GM19372 (cell line): ENCODE data around the gene DAGLB.
"Not testable (repeated sequence)": the region's sequence is repeated elsewhere in the genome, so short reads cannot be mapped to it uniquely, and the experiment has no call there.

Experiments used
- ATAC-seq: cut with Tn5 transposase; IDR thresholded peaks from one replicate; pipeline ENCODE4 v1.9.1; 2021; ENCODE audit warnings: mild to moderate bottlenecking, low read depth, moderate library complexity; ENCODE audit not compliant: unreplicated experiment

DAGLB gene

DNA sequence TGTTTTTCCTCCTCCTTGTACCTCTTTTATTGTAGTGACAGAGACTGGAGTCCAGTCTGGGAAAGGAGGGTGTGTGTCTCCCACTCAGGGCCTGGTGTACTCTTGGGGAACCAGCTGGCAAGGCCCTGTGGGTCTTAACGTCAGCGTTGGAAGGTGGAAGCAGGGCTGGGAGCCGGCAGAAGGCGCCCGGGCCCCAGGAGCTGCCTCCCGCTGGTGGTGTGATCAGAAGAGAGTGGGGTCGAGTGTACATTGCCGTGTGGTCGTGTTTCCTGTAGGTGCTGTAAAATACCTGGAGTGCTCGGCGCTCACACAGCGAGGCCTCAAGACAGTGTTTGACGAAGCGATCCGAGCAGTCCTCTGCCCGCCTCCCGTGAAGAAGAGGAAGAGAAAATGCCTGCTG lies 45.7 kb downstream of the DAGLB start:
- ATAC-seq: no peak

- no peak for ATAC-seq
Measured at GRCh38 chr7:6401536-6401935, 46.2 kb downstream of the DAGLB start.

DNA sequence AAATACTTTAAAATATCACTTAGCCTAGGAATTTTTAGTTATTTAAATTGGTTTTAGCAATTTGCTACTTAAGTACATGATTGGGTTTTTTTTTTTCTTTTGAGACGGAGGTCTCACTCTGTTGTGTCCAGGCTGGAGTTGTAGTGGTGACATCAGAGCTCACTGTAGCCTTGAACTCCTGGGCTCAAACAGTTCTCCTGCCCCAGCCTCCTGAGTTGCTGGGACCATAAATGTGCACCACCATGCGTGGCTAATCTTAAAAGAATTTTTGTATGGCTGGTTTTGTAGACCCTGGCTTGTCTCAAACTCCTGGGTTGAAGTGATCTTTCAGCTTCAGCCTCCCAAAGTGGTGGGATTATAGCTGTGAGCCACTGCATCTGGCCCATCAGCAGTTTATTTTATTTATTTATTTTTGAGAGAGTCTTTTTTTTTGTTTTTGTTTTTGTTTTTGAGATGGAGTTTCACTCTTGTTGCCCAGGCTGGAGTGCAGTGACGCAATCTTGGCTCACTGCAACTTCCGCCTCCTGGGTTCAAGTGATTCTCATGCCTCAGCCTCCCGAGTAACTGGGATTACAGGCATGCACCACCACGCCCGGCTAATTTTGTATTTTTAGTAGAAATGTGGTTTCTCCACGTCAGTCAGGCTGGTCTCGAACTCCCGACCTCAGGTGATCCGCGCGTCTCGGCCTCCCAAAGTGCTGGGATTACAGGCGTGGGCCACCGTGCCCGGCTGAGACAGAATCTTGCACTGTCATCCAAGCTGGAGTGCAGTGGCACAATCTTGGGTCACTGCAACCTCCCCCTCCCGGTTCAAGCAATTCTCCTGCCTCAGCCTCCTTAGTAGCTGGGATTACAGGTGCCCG lies 47.3 kb downstream of the DAGLB start:
- ATAC-seq: not testable (repeated sequence)

DNA sequence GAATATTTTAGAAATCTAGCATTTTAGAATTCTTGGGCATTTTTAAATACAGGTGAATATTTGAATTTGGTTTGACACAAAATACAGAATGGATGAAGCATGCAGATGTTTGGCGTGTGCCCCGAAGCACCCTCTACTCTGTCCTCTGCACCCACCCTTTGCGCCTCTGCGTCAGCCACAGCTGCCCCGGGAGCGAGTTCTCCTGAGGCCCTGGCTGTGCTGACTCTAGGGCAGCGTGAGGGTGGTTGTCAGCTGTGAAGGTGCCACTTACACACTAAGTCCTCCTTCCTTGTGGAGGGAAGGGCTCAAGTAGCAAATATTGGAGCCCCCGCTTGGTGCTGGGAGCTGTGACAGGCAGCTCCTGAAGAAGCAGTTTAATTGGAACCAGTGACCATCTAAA lies 48.4 kb downstream of the DAGLB start:
- no peak for ATAC-seq

DNA sequence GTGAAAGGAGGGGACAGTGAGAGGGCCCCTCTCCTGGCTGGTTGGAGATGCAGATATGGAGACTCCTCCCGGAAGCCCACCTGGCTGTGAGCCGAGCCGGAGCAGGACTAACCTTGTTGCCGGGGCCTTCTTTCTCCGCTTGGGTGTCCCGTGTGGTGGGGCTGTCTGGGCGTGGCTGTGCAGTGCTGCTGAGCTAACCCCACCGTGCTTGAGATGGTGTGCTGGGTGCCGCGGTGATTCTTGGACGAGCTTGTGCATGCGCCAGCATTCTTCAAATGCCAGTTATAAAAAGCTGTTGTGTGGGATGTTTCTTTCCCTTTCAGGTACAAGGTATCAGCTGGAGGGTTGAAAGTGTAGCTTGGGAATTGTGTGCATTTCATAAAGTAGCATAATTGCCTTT lies 48.8 kb downstream of the DAGLB start:
- no peak for ATAC-seq

GRCh38 chr7:6397759-6398495 lies 49.8 kb downstream of the DAGLB start:
- not testable (repeated sequence) for ATAC-seq

GRCh38 chr7:6395898-6396595 lies 51.7 kb downstream of the DAGLB start:
- no peak for ATAC-seq

GRCh38 chr7:6394114-6394513 lies 53.6 kb downstream of the DAGLB start:
- ATAC-seq: no peak

DNA sequence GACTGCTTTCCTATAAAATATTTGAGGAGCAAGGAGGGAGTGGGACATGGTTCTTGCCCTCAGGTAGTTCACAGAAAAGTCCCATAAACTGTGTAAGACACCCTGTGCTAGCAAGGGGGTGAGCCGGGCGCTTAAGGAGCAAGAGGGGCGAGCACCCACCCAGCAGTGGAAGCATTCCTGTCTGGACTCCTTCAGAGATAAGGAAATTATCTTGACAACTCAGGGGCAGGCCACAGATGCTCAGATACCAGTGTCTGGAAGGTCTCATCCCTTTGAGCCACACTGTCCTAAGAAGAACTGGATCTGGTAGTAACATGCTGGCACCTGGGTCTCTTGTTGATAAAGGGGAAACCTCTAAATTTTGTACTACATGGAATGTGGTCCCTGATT lies 54.1 kb downstream of the DAGLB start:
- no peak for ATAC-seq

GRCh38 chr7:6392712-6393666 lies 54.8 kb downstream of the DAGLB start:
- no peak for ATAC-seq

- no peak for ATAC-seq
Measured at GRCh38 chr7:6389728-6390127, 58.0 kb downstream of the DAGLB start.

GRCh38 chr7:6387734-6388294 lies 59.9 kb downstream of the DAGLB start:
- ATAC-seq: no peak

DNA sequence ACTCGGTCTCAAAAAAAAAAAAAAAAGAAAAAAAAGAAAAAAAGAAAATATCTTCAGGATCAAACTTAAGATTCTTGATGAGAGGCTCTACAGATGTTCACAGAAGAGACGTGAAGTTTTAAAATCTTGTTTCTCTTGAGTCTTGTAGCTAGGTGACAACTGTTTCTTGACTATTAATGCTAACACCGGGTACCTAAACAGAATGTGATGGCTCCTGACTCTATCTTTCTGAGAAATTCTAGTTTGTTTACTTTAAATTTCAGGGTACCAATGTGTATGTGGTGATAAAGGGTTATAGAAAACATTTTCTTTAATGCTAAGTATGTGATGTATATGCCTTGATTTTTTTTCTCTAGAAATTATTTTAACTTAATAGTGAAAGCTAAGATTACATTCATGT lies 61.0 kb downstream of the DAGLB start:
- no peak for ATAC-seq

DNA sequence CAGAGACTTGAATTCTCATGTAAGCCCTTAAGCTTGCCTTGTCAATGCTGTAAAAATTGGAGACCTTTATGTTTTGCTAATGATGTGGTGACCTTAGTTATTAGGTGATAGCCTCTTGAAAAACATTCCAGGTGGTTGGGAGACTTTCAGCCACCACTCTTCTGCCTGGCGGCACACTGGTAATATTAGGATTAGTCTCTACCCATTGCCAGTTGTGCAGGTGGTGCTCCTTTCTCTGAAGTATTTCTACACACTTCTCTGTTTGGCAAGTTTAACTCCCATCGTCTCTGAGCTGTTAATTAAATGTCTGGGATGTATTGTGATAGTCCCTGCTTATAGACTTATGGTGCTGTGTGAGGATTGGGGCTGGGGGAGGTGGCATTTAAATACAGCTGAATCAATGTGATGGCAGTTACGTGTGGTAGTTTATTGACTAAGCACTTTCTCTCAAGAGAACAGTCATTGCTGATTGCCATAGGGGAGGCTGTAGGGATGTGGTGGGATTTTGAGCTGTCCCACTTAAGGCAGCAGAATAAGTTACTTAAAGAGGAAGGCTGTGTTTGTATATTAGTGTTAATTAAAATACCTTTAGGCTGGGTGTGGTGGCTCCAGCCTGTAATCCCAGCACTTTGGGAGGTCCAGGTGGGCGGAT lies 61.7 kb downstream of the DAGLB start:
- ATAC-seq: no peak

GRCh38 chr7:6385110-6385781 lies 62.5 kb downstream of the DAGLB start:
- ATAC-seq: no peak

DNA sequence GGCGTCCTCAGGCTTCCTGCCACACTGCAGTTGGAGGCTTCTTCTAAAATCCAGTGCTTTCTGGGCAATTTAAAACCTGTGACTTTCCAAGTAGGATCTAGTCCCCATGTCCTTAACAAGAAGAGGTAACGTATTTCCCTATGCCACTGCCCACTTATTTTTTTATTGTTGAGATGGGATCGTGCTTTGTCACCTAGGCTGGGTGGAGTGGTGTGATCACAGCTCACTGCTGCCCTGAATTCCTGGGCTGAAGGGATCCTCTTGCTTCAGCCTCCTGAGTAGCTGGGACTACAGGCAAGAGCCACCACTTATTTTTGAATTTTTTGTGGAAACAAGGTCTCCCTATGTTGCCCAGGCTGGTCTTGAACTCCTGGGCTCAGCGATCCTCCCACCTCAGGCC lies 63.4 kb downstream of the DAGLB start:
- no peak for ATAC-seq

GRCh38 chr7:6382817-6383216 lies 64.9 kb downstream of the DAGLB start:
- no peak for ATAC-seq

DNA sequence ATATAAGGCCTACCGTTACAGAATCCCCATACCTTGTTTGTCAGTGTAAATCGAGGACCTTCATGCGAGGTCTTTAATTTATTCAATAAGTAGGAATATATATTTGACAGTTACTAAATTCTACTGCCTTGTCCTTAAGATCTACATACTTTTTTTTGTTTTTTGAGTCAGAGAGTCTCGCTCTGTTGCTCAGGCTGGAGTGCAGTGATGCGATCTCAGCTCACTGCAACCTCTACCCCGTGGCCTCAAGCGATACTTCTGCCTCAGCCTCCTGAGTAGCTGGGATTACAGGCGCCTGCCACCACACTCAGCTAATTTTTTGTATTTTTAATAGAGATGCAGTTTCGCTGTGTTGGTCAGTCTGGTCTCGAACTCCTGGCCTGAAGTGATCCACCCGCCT lies 65.9 kb downstream of the DAGLB start:
- ATAC-seq: not testable (repeated sequence)
